Mammary epithelial cell (primary cell): ENCODE data around the gene RARB.

Experiments
- CTCF ChIP-seq, 2 donors: IDR thresholded peaks in 1 of 2; conservative IDR thresholded peaks in 1 of 2; 2 replicates each; pipeline ENCODE4 v1.5.1; 2011 to 2012; ENCODE audit warnings: inconsistent platforms in 2 of 2, low read length in 2 of 2, mild to moderate bottlenecking in 2 of 2, control low read depth in 1 of 2, low read depth in 1 of 2; ENCODE audit not compliant: insufficient read depth in 1 of 2; ENCODE audit errors: extremely low read depth in 1 of 2
- EZH2 ChIP-seq: IDR thresholded peaks from 2 replicates; pipeline ENCODE4 v1.6.1; 2012; ENCODE audit warnings: low read length, inconsistent platforms, borderline replicate concordance

DNA sequence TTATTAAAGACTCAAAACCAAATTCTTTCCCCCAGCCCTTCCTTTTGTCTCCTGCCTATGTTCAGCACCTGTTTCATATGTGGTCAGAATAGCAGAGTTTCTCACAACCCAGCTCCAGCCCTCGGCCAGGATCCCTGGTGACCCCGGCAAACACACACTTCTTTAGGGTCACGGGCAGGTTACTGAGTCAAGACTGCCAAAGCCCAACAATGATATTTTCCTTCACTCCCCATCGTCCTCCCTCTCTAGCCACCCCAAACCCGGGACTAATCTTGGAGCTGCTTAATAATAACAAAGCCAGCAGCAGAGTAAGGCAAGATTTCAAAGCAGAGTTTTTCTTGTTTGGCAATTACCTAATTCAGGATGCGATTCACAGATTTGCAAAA, 25.5 kb downstream of the RARB start:
- TF ChIP-seq CTCF (conservative IDR thresholded peaks at IDR 0.05 in 1 of 2, IDR thresholded peaks at IDR 0.05 in 1 of 2; ENCODE audit: extremely low read depth in 1 of 2, insufficient read depth in 1 of 2, low read depth in 1 of 2, low read length in 2 of 2): no peak
- TF ChIP-seq EZH2: no peak
